HEK293 (cell line): ENCODE data around the gene KRTAP10-11.

Experiments
- CTCF ChIP-seq: fragments of 450-650 bp; formaldehyde crosslinking; IDR thresholded peaks from 2 replicates; pipeline ENCODE4 v1.5.1; 2016; ENCODE audit warnings: missing biosample characterization, missing genetic modification characterization
- MZF1 ChIP-seq: fragments of 450-650 bp; formaldehyde crosslinking; IDR thresholded peaks from 2 replicates; pipeline ENCODE4 v1.5.1; 2017; ENCODE audit warnings: missing biosample characterization, missing genetic modification characterization, borderline replicate concordance
- SP2 ChIP-seq: fragments of 450-650 bp; formaldehyde crosslinking; IDR thresholded peaks from 2 replicates; pipeline ENCODE4 v1.5.1; 2016; ENCODE audit warnings: missing biosample characterization, missing genetic modification characterization
- YY1 ChIP-seq: fragments of 450-650 bp; formaldehyde crosslinking; IDR thresholded peaks from 2 replicates; pipeline ENCODE4 v1.5.1; 2018; ENCODE audit warnings: missing biosample characterization, missing genetic modification characterization
- ZBTB1 ChIP-seq: fragments of 450-650 bp; formaldehyde crosslinking; IDR thresholded peaks from 2 replicates; pipeline ENCODE4 v1.5.1; 2016; ENCODE audit warnings: missing biosample characterization, missing genetic modification characterization
- ZFP69B ChIP-seq: fragments of 450-650 bp; formaldehyde crosslinking; IDR thresholded peaks from 2 replicates; pipeline ENCODE4 v1.5.1; 2016; ENCODE audit warnings: missing biosample characterization, missing genetic modification characterization
- ZNF10 ChIP-seq: fragments of 450-650 bp; formaldehyde crosslinking; IDR thresholded peaks from 2 replicates; pipeline ENCODE4 v1.5.1; 2017; ENCODE audit warnings: missing biosample characterization, missing genetic modification characterization
- ZNF223 ChIP-seq: fragments of 450-650 bp; formaldehyde crosslinking; IDR thresholded peaks from 2 replicates; pipeline ENCODE4 v1.5.1; 2016; ENCODE audit warnings: missing biosample characterization, missing genetic modification characterization
- ZNF302 ChIP-seq: fragments of 450-650 bp; formaldehyde crosslinking; IDR thresholded peaks from 2 replicates; pipeline ENCODE4 v1.5.1; 2016; ENCODE audit warnings: missing biosample characterization, missing genetic modification characterization, low read depth
- ZNF48 ChIP-seq: fragments of 450-650 bp; formaldehyde crosslinking; IDR thresholded peaks from 2 replicates; pipeline ENCODE4 v1.5.1; 2016; ENCODE audit warnings: missing biosample characterization, missing genetic modification characterization
- TF ChIP-seq, protein P1 (sequence below): fragments of 450-650 bp; formaldehyde crosslinking; IDR thresholded peaks from 2 replicates; pipeline ENCODE4 v1.5.1; 2016; ENCODE audit warnings: missing biosample characterization, missing genetic modification characterization, low read depth

- TF ChIP-seq ZBTB1 (no peak), SP2 (tag by site-specific recombination) (no peak), CTCF (tag by site-specific recombination) (no peak), MZF1 (no peak), ZNF48 (tag by site-specific recombination) (no peak), YY1 (tag by site-specific recombination) (no peak), ZNF223 (tag by site-specific recombination) (no peak), ZNF10 (tag by site-specific recombination) (no peak), ZNF302 (tag by site-specific recombination) (no peak), ZFP69B (tag by site-specific recombination) (no peak)
- TF ChIP-seq, protein P1, sequence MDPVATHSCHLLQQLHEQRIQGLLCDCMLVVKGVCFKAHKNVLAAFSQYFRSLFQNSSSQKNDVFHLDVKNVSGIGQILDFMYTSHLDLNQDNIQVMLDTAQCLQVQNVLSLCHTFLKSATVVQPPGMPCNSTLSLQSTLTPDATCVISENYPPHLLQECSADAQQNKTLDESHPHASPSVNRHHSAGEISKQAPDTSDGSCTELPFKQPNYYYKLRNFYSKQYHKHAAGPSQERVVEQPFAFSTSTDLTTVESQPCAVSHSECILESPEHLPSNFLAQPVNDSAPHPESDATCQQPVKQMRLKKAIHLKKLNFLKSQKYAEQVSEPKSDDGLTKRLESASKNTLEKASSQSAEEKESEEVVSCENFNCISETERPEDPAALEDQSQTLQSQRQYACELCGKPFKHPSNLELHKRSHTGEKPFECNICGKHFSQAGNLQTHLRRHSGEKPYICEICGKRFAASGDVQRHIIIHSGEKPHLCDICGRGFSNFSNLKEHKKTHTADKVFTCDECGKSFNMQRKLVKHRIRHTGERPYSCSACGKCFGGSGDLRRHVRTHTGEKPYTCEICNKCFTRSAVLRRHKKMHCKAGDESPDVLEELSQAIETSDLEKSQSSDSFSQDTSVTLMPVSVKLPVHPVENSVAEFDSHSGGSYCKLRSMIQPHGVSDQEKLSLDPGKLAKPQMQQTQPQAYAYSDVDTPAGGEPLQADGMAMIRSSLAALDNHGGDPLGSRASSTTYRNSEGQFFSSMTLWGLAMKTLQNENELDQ (tag by site-specific recombination): no peak
Observed at GRCh38 chr21:44615911-44616590, 30.2 kb upstream of the KRTAP10-11 start.
